Spleen (tissue), 7 donors: ENCODE measurements around the gene INPP5D.
A peak's percentile ranks its signal among the peaks of the same experiment; 100 is the strongest.

Experiments used
- POLR2A ChIP-seq, 3 donors: fragments of 450-650 bp; IDR thresholded peaks; one replicate each; pipeline ENCODE4 v1.5.1; 2017; ENCODE audit warnings: antibody characterized with exemption in 3 of 3, mild to moderate bottlenecking in 1 of 3
- POLR2AphosphoS5 ChIP-seq, 3 donors: sonication (generic); formaldehyde crosslinking; IDR thresholded peaks; one replicate each; pipeline ENCODE4 v1.5.1; 2017; ENCODE audit warnings: antibody characterized with exemption in 3 of 3
- TF ChIP-seq, protein P1 (sequence below), 11 experiments: fragments of 200-600 bp in 7 of 11; fragments of 450-650 bp in 4 of 11; sonication (generic) in 4 of 11; IDR thresholded peaks in 8 of 11; conservative IDR thresholded peaks in 3 of 11; 1 replicate in 7 of 11; 2 replicates in 4 of 11; pipeline versions ENCODE4 v1.4.0 to v1.8.0; 2016 to 2021; ENCODE audit warnings: antibody characterized with exemption in 11 of 11, inconsistent platforms in 4 of 11, mild to moderate bottlenecking in 1 of 11
- donor health status: DM: no; HTN: no; CAD: no; lungs with moderate emphysema.
- donor health status: DM: no; HTN: no; CAD: no.
- donor health status: DM: no; HTN: no; CAD: no.

DNA sequence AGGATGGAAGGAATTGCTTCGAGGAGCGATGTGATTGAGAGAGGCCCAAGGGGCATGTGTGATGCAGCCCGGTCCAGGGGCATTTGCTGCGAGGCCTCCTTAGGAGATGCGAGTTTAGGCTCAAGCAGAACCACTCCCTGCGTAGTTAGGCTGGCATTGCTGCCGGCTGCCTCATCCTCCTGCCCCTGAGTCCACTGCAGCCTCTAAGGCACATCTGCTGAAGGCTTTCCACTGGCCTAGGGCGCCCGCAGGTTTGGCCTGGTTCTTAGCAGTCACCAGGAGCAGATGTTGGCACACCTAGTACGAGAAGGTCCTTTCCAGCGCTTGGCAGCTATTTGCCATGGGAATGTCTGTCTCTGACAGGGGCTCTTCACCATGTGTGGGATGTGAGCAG lies 20.7 kb downstream of the INPP5D start:
- TF ChIP-seq, protein P1, sequence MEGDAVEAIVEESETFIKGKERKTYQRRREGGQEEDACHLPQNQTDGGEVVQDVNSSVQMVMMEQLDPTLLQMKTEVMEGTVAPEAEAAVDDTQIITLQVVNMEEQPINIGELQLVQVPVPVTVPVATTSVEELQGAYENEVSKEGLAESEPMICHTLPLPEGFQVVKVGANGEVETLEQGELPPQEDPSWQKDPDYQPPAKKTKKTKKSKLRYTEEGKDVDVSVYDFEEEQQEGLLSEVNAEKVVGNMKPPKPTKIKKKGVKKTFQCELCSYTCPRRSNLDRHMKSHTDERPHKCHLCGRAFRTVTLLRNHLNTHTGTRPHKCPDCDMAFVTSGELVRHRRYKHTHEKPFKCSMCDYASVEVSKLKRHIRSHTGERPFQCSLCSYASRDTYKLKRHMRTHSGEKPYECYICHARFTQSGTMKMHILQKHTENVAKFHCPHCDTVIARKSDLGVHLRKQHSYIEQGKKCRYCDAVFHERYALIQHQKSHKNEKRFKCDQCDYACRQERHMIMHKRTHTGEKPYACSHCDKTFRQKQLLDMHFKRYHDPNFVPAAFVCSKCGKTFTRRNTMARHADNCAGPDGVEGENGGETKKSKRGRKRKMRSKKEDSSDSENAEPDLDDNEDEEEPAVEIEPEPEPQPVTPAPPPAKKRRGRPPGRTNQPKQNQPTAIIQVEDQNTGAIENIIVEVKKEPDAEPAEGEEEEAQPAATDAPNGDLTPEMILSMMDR (IDR thresholded peaks at IDR 0.05 in 8 of 11, conservative IDR thresholded peaks at IDR 0.05 in 3 of 11), result no peak
- TF ChIP-seq POLR2AphosphoS5 (IDR thresholded peaks at IDR 0.05) (peak in 2 of 3 donors; percentile 16 to 34), POLR2A (IDR thresholded peaks at IDR 0.05) (no peak)
